ENCODE results near the gene A2M.

A2M gene

GRCh38 chr12:9071518-9071917 is 44.2 kb downstream of the A2M start:
- no peak for DNase-seq

- no peak for DNase-seq
These were observed 45.4 kb downstream of the A2M start for GRCh38 chr12:9070351-9070750.

GRCh38 chr12:9068600-9068999 is 47.1 kb downstream of the A2M start:
- no peak for DNase-seq

- DNase-seq = no peak
These were observed 47.6 kb downstream of the A2M start for GRCh38 chr12:9068086-9068485.

GRCh38 chr12:9066755-9067423 is 48.8 kb downstream of the A2M start:
- DNase-seq = no peak

- DNase-seq = no peak
These were observed 49.5 kb downstream of the A2M start for GRCh38 chr12:9066183-9066623.

GRCh38 chr12:9065607-9065856 is 50.2 kb downstream of the A2M start:
- no peak for DNase-seq

- no peak for DNase-seq
These were observed 50.7 kb downstream of the A2M start for GRCh38 chr12:9064815-9065606.

GRCh38 chr12:9064201-9064814 is 51.4 kb downstream of the A2M start:
- DNase-seq = peak; percentile 56

GRCh38 chr12:9052610-9053009 is 63.1 kb downstream of the A2M start:
- DNase-seq = no peak

GRCh38 chr12:9051158-9051550 is 64.6 kb downstream of the A2M start:
- DNase-seq = no peak

- DNase-seq = no peak
These were observed 65.1 kb downstream of the A2M start for GRCh38 chr12:9050521-9051157.

- DNase-seq = no peak
These were observed 66.1 kb downstream of the A2M start for GRCh38 chr12:9049520-9050133.

- DNase-seq = no peak
These were observed 66.8 kb downstream of the A2M start for GRCh38 chr12:9048930-9049329.

- DNase-seq = no peak
These were observed 68.6 kb downstream of the A2M start for GRCh38 chr12:9047105-9047504.

GRCh38 chr12:9043766-9044165 is 72.0 kb downstream of the A2M start:
- no peak for DNase-seq

GRCh38 chr12:9041321-9041720 is 74.4 kb downstream of the A2M start:
- DNase-seq = no peak

GRCh38 chr12:9040484-9041186 is 75.1 kb downstream of the A2M start:
- DNase-seq = no peak

GRCh38 chr12:9039397-9039977 is 76.2 kb downstream of the A2M start:
- DNase-seq = no peak

GRCh38 chr12:9037431-9037830 is 78.3 kb downstream of the A2M start:
- DNase-seq = no peak

GRCh38 chr12:9036227-9036626 is 79.5 kb downstream of the A2M start:
- DNase-seq = no peak

- DNase-seq = no peak
These were observed 81.6 kb downstream of the A2M start for GRCh38 chr12:9034095-9034494.
